DND-41 (cell line): ENCODE results near the gene ACBD6.
A peak's percentile ranks its signal among the peaks of the same experiment; 100 is the strongest.

Experiments
- ATAC-seq: fragments of 200-7000 bp; cut with Tn5 transposase; 3 replicates; pipeline ENCODE4 v1.9.1; 2021; ENCODE audit warnings: low read depth; ENCODE audit not compliant: insufficient read depth
- DNase-seq: peaks from one replicate; pipeline ENCODE4 v3.0.0-alpha.2; 2020
- H2AFZ ChIP-seq: 2 replicates; pipeline ENCODE4 v1.6.0; 2012; ENCODE audit warnings: low read depth, low read length
- H3K27ac ChIP-seq: 2 replicates; pipeline ENCODE4 v1.5.1; 2012; ENCODE audit warnings: low read length, inconsistent platforms
- H3K27me3 ChIP-seq: fragments of 200-600 bp; sonication (generic); 2 replicates; pipeline ENCODE4 v1.6.0; 2012; ENCODE audit warnings: low read length, mild to moderate bottlenecking, inconsistent platforms; ENCODE audit not compliant: insufficient read depth, poor library complexity
- H3K36me3 ChIP-seq: 2 replicates; pipeline ENCODE4 v1.5.1; 2012; ENCODE audit warnings: low read length, inconsistent platforms; ENCODE audit not compliant: insufficient read depth
- H3K4me1 ChIP-seq: 2 replicates; pipeline ENCODE4 v1.5.1; 2012; ENCODE audit warnings: mild to moderate bottlenecking, low read length; ENCODE audit not compliant: insufficient read depth
- H3K4me2 ChIP-seq: 2 replicates; pipeline ENCODE4 v1.6.0; 2012; ENCODE audit warnings: mild to moderate bottlenecking, moderate library complexity, low read length, inconsistent platforms; ENCODE audit not compliant: insufficient read depth
- H3K4me3 ChIP-seq, 2 experiments: fragments of 200-600 bp in 1 of 2; shearing (Covaris generic) in 1 of 2; 2 replicates each; pipeline ENCODE4 v1.5.1; 2012 to 2016; ENCODE audit warnings: inconsistent platforms in 2 of 2, low read length in 2 of 2, mild to moderate bottlenecking in 2 of 2, low read depth in 1 of 2, moderate library complexity in 1 of 2
- H3K79me2 ChIP-seq: 2 replicates; pipeline ENCODE4 v1.6.0; 2012; ENCODE audit warnings: low read length, inconsistent platforms; ENCODE audit not compliant: insufficient read depth
- H3K9ac ChIP-seq: 2 replicates; pipeline ENCODE4 v1.6.0; 2012; ENCODE audit warnings: low read depth, mild to moderate bottlenecking, inconsistent platforms, low read length, moderate library complexity
- H3K9me3 ChIP-seq: 2 replicates; pipeline ENCODE4 v1.5.1; 2012; ENCODE audit warnings: low read length, moderate library complexity, mild to moderate bottlenecking, inconsistent platforms; ENCODE audit not compliant: insufficient read depth, severe bottlenecking
- H4K20me1 ChIP-seq: 2 replicates; pipeline ENCODE4 v1.6.0; 2012; ENCODE audit warnings: low read length; ENCODE audit not compliant: insufficient read depth
- CTCF ChIP-seq: IDR thresholded peaks from 2 replicates; pipeline ENCODE4 v1.5.1; 2012; ENCODE audit warnings: borderline replicate concordance, low read length, moderate library complexity, mild to moderate bottlenecking; ENCODE audit not compliant: poor library complexity, severe bottlenecking; ENCODE audit errors: extremely low read depth
- EZH2 ChIP-seq: IDR thresholded peaks from 3 replicates; pipeline ENCODE4 v1.6.1; 2012; ENCODE audit warnings: borderline replicate concordance, low read depth, mild to moderate bottlenecking, moderate library complexity, low read length, inconsistent platforms; ENCODE audit not compliant: severe bottlenecking

ACBD6 gene

GRCh38 chr1:180497826-180498225 lies 4.6 kb downstream of the ACBD6 start:
- peaks cover 5% of the 10 kb centered on the region; the same call in 1 of the 2 replicates for H4K20me1 ChIP-seq
- peaks cover 50% of the 10 kb centered on the region for H3K4me1 ChIP-seq
- no peak for TF ChIP-seq CTCF
- TF ChIP-seq EZH2, result no peak
- peaks cover 74% of the 10 kb centered on the region for H3K79me2 ChIP-seq
- ATAC-seq (no peak), DNase-seq (no peak)
- H3K4me3 ChIP-seq, result no peak overlapping the region
- peak overlapping the region; percentile 31; the same call in 1 of the 2 replicates for H3K4me2 ChIP-seq
- H3K27me3 ChIP-seq, result no peaks in the 10 kb centered on the region
- no peak overlapping the region for H3K27ac ChIP-seq
- no peak overlapping the region for H2AFZ ChIP-seq
- H3K9me3 ChIP-seq, result no peaks in the 10 kb centered on the region
- no peak overlapping the region for H3K9ac ChIP-seq
- H3K36me3 ChIP-seq, result peaks cover 49% of the 10 kb centered on the region

DNA sequence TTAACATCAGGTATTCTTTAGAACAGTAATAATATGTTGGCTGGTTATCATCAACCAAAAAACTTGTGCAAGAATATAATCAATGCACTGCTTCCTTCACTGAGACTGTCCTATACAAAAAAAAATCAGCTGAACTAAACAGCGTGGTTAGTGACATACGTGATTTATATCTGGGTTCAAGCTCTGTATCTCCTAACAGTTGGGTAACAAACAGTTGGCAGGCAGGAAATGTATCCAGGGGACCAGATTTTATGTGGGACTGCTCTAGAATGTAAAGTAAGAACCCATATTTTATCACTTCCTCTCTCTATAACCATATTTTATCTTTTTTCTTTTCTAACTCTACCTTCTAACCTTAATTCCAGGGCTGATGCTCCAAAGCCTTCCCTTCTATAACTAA lies 8.0 kb downstream of the ACBD6 start:
- Histone ChIP-seq H3K4me1 (peaks cover 24% of the 10 kb centered on the region; the same call in 1 of the 2 replicates), H3K4me2 (no peak overlapping the region), H3K9ac (no peak overlapping the region), H3K79me2 (peaks cover 42% of the 10 kb centered on the region), H3K4me3 (no peak overlapping the region), H4K20me1 (peaks cover 5% of the 10 kb centered on the region; the same call in 1 of the 2 replicates), H3K36me3 (peaks cover 49% of the 10 kb centered on the region; the same call in 1 of the 2 replicates), H2AFZ (no peak overlapping the region), H3K27ac (no peak overlapping the region), H3K27me3 (no peaks in the 10 kb centered on the region), H3K9me3 (no peaks in the 10 kb centered on the region)
- no peak for DNase-seq
- TF ChIP-seq EZH2 (no peak), CTCF (no peak)
- peak; percentile 33; the same call in 1 of the 3 replicates for ATAC-seq

- DNase-seq, result no peak
- no peak for TF ChIP-seq EZH2
- TF ChIP-seq CTCF, result no peak
- H3K36me3 ChIP-seq, result peaks cover 69% of the 10 kb centered on the region
Observed at GRCh38 chr1:180489976-180490375, 12.4 kb downstream of the ACBD6 start.

More at GRCh38 chr1:180489976-180490375, 12.4 kb downstream of the ACBD6 start:
- H3K79me2 ChIP-seq, result peaks cover 14% of the 10 kb centered on the region
- H3K27me3 ChIP-seq, result no peaks in the 10 kb centered on the region
- H3K9ac ChIP-seq, result no peak overlapping the region
- peaks cover 3% of the 10 kb centered on the region; the same call in 1 of the 2 replicates for H3K4me1 ChIP-seq
- no peak overlapping the region for H2AFZ ChIP-seq
- H3K4me3 ChIP-seq, result no peak overlapping the region
- no peak for ATAC-seq
- H4K20me1 ChIP-seq, result peaks cover 3% of the 10 kb centered on the region; the same call in 1 of the 2 replicates
- no peak overlapping the region for H3K4me2 ChIP-seq
- H3K9me3 ChIP-seq, result no peaks in the 10 kb centered on the region
- no peak overlapping the region for H3K27ac ChIP-seq
